A204.1 (cell line): ENCODE data around the gene PRRC2A.

Experiments
- FAIRE-seq: peaks from 2 replicates; lab custom pipeline; 2012; peaks lifted over from hg19 to GRCh38; lab: Jason Lieb, UNC

The PRRC2A gene

GRCh38 chr6:31666337-31666965 is 45.9 kb downstream of the PRRC2A start:
- no peak for FAIRE-seq

GRCh38 chr6:31669676-31670075 is 49.2 kb downstream of the PRRC2A start, which contains the start of gene LY6G5B:
LY6G5B (plus strand) TSS chr6:31669976; CDS start chr6:31670951, 975 bp downstream.
- FAIRE-seq = no peak

- FAIRE-seq = no peak
Observed at GRCh38 chr6:31676322-31676903, 55.9 kb downstream of the PRRC2A start.

GRCh38 chr6:31676904-31677303 is 56.4 kb downstream of the PRRC2A start:
- no peak for FAIRE-seq

- no peak for FAIRE-seq
Observed at GRCh38 chr6:31677955-31678354, 57.4 kb downstream of the PRRC2A start.

GRCh38 chr6:31680226-31681134 is 60.0 kb downstream of the PRRC2A start, which contains the start of gene LY6G5C:
LY6G5C (minus strand) TSS chr6:31681067; CDS start chr6:31680373, 694 bp downstream.
- FAIRE-seq = no peak

GRCh38 chr6:31681135-31681671 is 60.7 kb downstream of the PRRC2A start:
- no peak for FAIRE-seq

GRCh38 chr6:31683591-31683990 is 63.1 kb downstream of the PRRC2A start:
- FAIRE-seq = no peak

- no peak for FAIRE-seq
Observed at GRCh38 chr6:31686483-31686882, 66.0 kb downstream of the PRRC2A start.

- FAIRE-seq = no peak
Observed at GRCh38 chr6:31687321-31687720, 66.8 kb downstream of the PRRC2A start.
